HG03469 (cell line): ENCODE measurements around the gene AGBL3.

Source experiments
- ATAC-seq: cut with Tn5 transposase; IDR thresholded peaks from one replicate; pipeline ENCODE4 v1.9.1; 2021; ENCODE audit warnings: mild to moderate bottlenecking, moderate library complexity, moderate number of reproducible peaks; ENCODE audit not compliant: unreplicated experiment

Gene AGBL3

GRCh38 chr7:135181261-135181928 lies 195.1 kb downstream of the AGBL3 start:
- no peak for ATAC-seq

- no peak for ATAC-seq
Measured at GRCh38 chr7:135181929-135182678, 195.8 kb downstream of the AGBL3 start.

GRCh38 chr7:135183478-135183877 lies 197.2 kb downstream of the AGBL3 start:
- no peak for ATAC-seq

GRCh38 chr7:135184254-135184841 lies 198.0 kb downstream of the AGBL3 start:
- no peak for ATAC-seq
